Putamen (tissue), 1 donor: ENCODE measurements around the gene ANKRD30A.
A peak's percentile ranks its signal among the peaks of the same experiment; 100 is the strongest.
"Not testable (repeated sequence)": the region's sequence is repeated elsewhere in the genome, so short reads cannot be mapped to it uniquely, and the experiment has no call there.

Experiments
- DNase-seq: peaks from one replicate; pipeline ENCODE4 v3.0.0-alpha.2; 2016; ENCODE audit warnings: low spot score

ANKRD30A gene, protein sequence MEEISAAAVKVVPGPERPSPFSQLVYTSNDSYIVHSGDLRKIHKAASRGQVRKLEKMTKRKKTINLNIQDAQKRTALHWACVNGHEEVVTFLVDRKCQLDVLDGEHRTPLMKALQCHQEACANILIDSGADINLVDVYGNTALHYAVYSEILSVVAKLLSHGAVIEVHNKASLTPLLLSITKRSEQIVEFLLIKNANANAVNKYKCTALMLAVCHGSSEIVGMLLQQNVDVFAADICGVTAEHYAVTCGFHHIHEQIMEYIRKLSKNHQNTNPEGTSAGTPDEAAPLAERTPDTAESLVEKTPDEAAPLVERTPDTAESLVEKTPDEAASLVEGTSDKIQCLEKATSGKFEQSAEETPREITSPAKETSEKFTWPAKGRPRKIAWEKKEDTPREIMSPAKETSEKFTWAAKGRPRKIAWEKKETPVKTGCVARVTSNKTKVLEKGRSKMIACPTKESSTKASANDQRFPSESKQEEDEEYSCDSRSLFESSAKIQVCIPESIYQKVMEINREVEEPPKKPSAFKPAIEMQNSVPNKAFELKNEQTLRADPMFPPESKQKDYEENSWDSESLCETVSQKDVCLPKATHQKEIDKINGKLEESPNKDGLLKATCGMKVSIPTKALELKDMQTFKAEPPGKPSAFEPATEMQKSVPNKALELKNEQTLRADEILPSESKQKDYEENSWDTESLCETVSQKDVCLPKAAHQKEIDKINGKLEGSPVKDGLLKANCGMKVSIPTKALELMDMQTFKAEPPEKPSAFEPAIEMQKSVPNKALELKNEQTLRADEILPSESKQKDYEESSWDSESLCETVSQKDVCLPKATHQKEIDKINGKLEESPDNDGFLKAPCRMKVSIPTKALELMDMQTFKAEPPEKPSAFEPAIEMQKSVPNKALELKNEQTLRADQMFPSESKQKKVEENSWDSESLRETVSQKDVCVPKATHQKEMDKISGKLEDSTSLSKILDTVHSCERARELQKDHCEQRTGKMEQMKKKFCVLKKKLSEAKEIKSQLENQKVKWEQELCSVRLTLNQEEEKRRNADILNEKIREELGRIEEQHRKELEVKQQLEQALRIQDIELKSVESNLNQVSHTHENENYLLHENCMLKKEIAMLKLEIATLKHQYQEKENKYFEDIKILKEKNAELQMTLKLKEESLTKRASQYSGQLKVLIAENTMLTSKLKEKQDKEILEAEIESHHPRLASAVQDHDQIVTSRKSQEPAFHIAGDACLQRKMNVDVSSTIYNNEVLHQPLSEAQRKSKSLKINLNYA (N-terminal part only)

DNA sequence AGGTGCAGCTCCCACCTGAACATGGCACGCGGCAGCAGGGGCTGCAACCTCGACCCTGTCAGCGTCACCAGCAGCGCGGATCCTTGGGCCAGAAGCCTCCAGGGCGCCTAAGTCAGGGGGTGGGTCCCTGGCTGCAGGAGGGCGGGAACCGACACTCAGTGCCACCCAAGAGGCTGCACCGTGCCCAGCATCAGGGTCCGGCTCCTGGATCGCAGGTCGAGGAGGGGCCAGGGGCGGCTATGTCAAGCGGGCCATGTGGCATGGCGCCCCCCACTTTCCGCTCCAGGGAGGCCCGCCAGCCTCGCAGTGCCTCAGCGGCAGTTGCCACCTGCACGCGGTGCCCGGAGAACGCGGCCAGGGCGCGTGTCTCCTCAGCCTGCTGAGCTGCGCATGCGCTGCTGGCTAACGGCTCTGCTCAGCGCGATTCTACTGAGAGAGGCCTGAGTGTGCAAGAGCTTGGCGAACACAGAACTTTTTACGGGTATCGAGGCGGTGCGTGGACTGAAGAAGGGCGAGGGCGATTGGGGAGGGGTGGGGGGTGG lies at the start of gene ANKRD30A:
Gene ANKRD30A, plus strand, starts transcription at position 408 of the 542 bp plus-strand sequence. CDS start 190 bp downstream, outside the sequence.
- no peak for DNase-seq

DNA sequence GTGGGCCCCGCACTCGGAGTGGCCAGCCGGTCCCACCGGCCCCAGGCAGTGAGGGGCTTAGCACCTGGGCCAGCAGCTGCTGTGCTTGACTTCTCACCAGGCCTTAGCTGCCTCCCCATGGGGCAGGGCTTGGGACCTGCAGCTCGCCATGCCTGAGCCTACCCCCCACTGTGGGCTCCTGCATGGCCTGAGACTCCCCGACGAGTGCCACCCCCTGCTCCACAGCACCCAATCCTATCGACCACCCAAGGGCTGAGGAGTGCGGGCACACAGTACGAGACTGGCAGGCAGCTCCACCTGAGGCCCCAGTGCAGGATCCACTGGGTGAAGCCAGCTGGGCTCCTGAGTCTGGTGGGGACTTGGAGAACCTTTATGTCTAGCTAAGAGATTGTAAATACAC lies 49.3 kb upstream of the ANKRD30A start:
- DNase-seq: not testable (repeated sequence)

DNA sequence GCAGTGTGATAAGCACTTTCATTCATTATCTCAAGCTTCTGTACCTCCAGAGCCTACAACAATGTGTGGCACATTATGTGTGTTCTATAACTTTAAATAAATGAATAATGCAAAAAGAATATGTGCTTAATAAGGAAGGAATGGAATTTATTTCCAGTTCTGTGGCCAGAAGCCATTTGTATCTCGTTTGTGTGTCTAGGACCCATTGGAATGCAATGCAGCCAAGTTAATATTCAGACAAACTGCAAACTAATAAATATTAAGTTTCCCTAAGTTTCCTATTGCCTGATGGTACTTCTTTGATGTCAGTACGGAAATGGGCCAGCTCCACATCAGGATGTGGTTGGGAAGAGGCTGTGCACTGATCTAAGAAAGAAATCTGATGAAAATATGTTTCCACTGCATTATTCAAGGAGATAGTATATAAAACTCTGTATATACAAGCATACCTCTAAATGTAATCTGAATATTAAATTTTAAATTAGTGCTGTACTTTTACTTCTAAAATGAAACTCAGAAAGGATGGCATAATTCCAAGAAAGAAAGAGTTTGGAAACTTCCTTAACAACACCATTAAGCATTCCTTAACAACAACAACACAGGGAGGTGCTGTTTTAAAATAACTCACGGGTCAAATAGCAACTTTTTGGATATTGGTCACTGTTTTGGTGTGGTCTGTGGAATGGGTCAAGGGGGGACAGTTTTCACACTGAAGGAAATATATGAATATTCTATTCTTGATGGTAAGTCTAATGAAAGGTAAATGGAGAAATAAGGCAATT lies 29.4 kb upstream of the ANKRD30A start:
- DNase-seq: no peak

DNA sequence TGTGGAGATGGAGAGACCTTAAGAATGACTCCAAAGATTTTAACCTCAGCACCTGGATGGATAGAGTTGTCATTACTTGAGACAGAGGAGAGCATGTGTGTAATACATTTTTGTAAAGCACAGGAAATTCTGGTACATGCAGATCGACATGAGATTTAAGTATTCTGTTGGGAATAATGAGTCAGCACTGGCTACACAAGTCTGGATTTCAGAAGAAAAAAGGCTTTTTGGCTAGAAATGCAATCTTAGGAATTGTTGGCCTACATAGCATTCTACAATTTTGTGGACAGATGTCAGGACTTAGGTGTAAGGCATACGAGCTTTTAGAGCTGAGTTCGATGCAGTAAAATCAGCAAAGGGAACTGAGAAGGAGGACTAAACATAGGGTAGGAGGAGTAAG lies 24.1 kb upstream of the ANKRD30A start:
- no peak for DNase-seq

DNA sequence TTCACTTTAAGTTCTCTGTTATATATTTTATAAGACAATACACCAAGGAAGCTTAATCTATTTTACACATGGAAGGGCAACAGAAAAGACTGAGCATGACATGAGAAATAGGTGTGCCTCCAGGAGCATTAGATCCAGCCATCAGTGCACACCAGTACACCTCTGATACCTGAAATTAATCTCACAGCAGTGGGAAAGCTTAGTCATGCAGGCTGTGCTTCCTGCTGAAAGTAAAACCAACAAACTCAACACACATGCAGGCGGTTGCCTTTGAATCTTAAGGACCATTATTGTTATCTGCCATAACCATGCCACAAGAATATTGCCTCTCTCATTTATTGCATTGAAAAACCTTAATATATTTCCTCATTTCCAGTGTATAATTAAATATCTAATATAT lies 16.4 kb upstream of the ANKRD30A start:
- no peak for DNase-seq

DNA sequence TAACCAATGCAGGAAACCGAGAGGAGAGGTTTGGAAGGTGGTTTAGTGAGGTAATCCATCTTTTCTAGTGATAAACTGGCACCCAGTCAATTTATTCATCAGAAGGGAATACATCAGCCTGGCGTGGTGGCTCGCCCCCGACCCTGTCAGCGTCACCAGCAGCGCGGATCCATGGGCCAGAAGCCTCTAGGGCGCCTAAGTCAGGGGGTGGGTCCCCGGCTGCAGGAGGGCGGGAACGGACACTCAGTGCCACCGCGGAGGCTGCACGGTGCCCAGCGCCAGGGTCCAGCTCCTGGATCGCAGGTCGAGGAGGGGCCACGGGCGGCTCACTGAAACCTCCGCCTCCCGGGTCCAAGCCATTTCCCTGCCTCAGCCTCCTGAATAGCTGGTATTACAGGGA lies 866 bp upstream of the ANKRD30A start:
- no peak for DNase-seq

DNA sequence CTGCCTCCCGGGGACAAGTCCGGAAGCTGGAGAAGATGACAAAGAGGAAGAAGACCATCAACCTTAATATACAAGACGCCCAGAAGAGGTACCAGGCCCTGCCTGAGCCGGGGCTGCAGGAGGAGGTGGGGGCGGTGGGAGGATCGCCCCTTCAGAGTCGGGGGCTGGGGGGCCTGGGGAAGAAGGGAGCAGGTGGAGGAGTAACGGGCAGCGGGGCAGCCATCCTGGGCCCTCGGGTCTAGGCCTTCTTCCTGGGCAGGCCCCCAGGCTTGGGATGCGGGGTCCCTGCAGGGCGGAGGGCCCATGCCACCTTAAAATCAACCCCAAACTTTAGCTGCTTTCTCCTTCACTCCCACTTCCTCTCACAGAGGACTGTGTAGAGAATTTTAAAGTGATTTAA lies 523 bp downstream of the ANKRD30A start:
- DNase-seq: no peak

DNA sequence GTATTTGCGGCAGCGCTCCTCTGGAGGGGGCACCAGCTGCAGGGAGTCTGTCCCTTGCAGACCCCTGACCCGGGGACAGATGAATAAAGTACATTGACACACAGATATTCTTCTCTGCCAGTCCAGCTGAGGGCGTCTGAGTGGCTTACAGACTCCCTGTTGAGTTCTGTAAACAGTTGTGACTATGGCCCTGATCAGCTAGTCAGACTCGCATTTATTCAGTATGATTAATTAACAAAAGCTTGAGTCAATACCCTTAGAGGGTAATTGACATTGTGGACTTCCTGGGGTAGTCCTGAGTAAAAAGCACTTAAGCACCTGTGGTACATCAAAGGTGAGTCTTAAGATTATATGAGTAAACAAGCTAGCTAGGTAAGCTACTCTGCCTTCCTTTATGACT lies 21.0 kb downstream of the ANKRD30A start:
- DNase-seq: no peak

DNA sequence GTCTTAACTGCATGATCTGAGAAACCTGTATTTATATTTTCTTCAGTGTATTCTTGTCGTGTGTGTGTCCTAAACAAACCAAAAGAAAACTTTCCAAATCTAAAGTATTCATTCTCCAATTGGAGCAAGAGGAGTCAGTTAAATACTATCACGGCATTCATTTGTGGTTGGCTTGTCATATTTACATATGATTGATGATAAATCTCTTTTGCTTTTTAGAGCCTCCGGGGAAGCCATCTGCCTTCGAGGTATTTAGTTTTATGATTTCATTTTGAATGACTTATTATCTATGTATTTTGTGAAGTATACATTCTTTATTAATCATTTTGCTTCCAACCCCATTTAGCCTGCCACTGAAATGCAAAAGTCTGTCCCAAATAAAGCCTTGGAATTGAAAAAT lies 37.0 kb downstream of the ANKRD30A start:
- DNase-seq: not testable (repeated sequence)

DNA sequence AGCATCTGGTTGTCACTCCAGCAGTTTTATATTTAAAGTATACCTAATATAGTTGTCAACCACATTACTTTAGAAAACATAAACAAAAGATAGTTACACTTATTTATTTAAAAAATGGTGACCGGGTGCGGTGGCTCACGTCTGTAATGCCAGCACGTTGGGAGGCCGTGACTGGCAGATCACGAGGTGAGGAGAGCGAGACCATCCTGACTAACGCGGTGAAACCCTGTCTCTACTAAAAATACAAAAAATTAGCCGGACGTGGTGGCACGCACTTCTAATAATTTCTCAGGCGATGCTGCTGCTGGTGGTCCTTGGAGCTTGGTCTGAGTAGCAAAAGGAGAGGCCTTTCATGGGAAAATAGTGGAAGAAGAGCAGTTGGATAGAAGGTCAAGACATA lies 46.5 kb downstream of the ANKRD30A start:
- not testable (repeated sequence) for DNase-seq

DNA sequence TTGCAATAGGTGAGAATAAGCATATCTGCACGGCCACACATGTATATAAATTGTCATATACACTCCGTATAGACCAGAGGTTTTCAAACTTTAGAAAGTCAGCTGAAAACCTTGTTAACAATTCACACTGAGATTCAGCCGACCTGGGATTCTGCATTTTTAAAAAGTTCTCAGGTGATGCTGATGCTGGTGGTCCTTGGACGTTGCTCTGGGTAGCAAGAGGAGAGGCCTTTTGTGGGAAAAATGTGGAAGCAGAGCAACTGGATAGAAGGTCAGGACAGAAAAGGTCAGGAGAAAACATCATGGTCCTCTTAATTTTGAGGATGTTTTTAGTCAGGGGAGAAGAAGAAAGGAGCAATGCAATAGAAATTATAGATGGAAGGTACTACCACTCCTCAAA lies 52.9 kb downstream of the ANKRD30A start:
- DNase-seq: not testable (repeated sequence)

DNA sequence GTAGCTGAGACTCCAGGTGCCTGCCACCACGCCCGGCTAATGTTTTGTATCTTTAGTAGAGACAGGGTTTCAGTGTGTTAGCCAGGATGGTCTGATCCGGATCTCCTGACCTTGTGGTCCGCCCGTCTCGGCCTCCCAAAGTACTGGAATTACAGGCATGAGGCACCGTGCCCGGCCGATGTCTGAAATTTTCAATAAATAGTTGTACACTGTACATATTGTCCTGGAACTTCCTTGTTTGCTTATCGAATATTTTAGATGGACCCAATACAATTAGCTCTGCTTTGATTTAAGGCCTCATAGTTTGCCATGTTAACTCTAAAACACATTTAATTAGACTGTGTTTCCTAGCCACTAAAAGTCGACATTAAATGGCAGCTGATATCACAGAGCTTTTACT lies 57.3 kb downstream of the ANKRD30A start:
- not testable (repeated sequence) for DNase-seq

DNA sequence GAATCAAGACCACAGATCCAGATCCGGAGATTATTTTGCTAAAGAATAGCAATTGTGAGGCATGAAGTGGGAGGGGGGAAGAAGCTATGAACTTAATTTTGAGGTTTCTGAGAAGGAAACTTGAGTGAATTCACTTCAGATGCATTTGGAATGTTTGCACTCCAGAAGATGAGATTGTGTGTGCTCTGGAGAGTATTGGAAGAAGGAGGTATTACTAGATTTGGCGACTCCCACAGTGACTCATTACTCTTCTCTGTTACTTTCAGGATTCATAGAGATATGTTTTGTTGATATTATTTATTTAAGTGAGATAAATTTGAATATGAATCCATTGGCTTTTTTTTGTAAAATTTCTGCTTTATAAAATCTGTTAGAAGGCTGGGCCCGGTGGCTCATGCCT lies 80.7 kb downstream of the ANKRD30A start:
- DNase-seq: no peak

DNA sequence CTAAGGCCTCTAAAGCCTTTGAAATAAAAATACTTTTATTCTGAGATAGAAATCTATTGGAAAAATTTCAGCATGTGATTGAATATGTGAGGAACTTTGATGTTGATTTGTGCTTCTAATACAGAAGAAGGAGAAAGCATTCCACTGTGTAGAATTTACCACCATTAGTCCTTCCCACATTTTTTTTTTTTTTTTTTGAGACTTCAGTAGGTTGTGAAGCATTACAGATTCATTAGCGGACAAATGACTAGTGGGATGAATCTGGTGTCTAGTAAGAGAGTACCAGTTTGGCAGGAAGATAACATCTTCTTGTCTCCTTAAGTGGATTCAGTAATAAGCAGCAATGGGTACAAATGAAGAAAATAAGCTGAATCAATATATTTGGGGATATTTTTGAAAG lies 95.5 kb downstream of the ANKRD30A start:
- no peak for DNase-seq

DNA sequence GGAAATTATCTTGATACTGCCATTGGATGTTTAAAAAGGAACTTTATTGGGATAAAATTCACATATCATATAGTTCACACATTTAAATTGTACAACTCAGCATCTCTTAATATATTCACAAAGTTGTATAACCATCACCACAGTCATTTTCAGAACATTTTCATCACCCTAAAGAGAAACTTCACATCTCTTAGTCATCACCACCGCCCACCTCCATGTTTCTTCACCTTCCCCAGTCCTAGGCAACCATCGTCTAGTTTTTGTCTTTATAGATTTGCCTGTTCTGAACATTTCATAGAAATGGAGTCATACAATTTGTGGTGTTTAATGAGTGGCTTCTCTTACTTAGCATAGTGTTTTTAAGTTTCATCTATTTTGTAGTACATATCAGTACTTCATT lies 96.6 kb downstream of the ANKRD30A start:
- DNase-seq: peak; percentile 65

DNA sequence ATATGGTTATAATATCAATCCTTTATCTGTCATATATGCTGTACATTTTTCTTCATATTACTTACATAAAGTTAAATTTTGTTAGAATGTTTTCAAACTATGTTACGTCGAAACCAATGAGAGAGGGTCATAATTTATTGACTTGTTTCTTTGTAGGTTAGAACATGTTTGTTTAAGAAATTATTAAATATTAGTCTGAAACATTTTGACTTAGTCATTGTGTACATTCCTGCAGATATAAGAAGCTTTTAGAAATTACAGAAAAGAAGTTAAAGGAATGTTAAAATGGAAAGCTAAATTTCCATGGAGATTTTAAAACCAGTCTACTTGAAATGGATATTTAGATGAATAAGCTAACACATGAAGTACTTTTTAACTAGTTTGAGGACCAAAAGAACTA lies 99.8 kb downstream of the ANKRD30A start:
- DNase-seq: no peak

DNA sequence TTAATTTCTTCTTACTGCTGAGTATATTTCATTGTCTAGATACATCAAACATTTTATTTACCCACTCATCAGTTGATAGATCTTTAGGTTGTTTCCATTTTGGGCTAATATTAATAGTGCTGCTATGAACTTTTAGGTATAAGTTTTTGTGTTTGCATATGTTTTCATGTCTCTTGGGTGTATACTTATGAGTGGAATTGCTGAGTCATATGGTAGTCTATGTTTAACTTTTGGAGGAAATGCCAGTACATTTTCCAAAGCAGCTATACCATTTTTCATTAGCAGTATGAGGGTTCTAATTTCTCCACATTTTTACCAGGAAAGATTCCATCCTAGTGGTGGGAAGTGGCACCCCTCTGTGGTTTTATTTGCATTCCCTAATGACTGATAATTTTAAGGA lies 101.1 kb downstream of the ANKRD30A start:
- no peak for DNase-seq

DNA sequence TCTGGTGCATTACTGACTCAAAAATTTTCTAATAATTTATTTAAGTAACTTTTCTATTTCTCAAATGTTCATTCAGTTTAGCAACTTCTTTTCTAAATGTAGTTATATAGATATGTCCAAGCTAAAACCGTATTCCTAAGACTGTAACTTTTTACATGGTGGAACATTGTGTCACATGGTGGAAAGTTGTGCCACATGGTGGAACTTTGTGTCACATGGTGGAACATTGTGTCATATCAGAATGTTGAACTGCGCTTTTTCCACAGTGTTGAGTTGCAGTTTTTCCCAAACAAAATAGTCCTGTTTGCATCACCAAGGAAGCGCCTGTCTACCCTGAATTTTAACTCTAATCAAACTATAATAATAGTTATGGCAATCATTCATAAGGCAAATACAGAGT lies 109.3 kb downstream of the ANKRD30A start:
- no peak for DNase-seq

DNA sequence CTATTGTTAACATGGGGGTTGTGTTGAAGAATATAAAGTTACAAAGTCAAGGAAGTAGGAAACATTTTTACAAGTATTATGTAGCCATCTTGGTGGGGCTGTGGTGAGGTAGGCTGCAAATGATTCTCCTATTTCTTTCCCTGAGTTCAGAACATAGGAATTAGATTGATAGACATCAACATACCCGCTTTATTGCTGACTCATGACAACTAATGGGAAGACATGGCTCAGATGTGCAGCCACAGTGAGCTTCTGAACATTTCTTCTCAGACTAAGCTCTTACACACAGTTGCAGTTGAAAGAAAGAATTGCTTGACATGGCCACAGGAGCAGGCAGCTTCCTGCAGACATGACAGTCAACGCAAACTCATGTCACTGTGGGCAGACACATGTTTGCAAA lies 110.7 kb downstream of the ANKRD30A start:
- no peak for DNase-seq

DNA sequence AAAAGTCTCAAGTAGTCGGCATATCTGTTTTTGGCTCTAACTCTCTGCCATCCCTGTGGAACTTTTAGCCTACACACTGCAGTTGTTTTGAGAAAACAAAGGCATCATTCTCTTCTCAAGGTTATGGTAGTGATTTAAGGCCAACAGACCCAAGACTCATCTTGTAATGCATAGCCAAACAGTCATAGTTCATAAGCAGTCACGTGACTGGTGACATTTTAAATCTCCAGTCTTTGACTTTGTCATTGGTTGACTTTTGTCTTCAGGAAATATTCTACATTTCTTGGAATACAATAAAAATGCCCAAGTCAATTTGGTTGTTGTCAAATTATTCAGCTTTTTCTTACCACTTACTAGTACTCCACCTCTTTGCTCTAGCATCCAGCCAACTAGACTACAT lies 114.8 kb downstream of the ANKRD30A start:
- no peak for DNase-seq

DNA sequence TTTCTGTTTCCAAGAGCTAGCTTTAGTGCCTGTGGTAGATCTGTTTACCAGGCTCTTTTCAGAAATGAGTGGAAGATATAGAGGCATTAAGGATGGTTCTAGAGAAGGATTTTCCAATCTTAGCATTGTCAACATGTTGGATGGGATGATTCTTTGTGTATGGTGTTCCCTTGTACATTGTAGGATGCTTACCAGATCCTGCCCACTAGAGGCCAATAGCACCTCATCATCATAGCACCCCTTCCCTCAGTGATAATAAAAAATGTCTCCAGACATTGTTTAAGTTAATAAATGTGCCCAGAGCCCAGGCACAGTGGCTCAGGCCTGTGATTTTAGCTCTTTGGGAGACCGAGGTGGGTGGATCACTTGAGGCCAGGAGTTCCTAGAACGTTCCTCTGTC lies 121.2 kb downstream of the ANKRD30A start:
- DNase-seq: no peak
